Stimulated activated CD4-positive, alpha-beta T cell treated with anti-CD3 and anti-CD28 coated beads, Interleukin-1b, Interleukin-23, amount 100 ng/mL, for 48 hours (primary cell): ENCODE results near the gene PTPRG.

Source experiments
- DNase-seq: peaks from one replicate; pipeline ENCODE4 v3.0.0-alpha.2; 2020

The PTPRG gene

GRCh38 chr3:62097121-62097520 lies 535.8 kb downstream of the PTPRG start:
- DNase-seq, result no peak

DNA sequence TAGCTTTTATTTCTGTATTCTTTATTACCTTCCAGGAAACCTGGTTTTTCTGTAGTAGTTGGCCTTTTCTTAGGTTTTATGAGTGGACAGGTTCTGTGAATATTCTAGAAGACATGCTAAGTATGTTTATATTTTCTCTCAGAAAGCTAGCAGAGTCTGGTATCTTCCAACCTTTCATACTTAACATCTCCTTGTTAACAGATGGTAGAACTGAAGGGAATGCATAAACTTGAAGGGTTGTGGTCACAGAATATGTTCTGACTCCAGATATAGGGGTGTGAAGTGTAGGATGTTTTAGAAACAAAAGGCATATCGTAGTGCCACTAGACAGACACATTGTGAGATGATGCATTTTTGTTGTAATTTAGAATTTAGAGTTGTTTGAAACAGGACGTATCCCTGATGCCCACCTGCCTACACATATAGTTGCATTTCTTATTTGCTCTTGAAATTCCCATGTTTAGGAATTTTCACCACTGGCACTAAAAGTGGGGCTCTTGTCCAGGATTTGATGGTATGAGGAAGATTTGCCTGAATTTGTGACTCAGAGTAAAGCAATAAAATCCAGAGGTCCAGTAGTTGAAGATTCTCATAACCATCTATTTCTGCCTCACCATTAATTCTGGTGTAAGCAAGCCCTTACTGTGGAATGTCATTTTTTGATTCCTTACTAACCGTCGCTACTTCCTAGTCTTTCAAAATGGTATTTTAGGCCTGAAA lies 537.4 kb downstream of the PTPRG start:
- no peak for DNase-seq

DNA sequence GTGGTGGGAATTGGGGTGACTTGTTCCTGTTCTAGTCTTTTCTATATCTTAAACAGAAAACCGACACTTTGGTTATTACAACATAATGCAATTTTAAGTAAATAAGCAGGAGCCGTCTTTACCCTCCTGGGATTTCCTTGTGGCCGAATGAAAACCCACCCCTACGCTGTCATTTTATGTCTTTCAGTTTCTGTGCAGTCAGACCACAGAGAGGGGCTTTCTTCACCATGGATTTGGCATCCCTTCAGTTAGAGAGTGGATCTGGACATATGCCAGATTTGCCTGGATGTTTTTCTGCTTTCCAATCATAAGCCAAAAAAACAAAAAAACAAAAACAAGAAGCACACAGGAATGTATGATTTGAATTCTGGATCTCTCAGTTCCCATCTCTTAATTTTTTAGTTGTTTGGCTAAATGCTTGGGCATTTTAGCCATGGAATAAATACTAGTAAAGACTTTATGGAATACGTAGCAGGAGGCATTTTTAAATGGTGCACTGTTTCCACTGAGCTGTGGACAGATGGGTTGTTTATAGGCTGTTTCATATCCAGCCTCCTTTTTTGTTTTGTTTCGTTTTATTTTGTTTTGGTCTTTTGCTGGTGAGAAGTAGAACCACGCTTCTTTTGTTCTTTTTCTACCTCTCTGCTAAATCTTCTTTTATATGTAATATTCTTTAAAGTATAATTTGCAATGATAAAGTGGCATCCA lies 539.1 kb downstream of the PTPRG start:
- DNase-seq, result no peak

DNA sequence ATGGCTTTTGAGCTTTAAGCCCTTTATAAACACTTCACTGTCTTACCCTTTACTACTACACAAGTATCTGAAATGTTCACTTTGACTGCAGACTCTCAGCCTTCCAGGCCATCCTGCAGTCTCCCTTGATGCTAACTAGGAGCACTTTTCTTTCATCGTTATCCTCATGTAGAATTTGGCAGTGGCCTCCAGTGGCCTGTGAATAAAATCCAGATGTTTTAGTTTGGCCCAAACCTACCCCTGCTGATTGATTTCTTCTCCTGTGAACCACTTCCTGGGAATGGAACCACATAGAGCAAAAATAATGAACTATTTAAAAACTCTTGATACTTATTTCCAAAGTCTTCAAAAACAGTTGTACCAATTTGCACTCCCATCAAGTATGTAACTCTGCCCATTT lies 540.1 kb downstream of the PTPRG start:
- no peak for DNase-seq

DNA sequence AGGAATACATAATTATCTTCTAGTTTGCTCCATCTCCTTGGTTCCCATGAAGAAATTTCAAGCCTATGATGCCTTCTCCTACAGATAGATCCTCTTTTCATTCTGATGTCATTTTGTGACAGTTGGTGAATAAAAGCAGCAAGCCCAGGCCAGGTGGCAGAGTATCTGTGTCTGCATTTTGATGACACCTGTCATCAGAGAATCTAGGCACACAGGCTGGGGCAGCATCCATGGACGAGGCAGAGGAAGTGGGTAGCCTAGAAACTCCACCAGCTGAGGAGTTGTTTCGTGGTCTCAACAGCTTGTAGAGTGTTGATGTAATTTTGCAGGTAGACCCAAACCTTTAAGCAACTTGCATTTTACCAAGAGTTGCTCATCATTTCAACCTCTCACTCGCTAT lies 542.2 kb downstream of the PTPRG start:
- DNase-seq, result no peak

DNA sequence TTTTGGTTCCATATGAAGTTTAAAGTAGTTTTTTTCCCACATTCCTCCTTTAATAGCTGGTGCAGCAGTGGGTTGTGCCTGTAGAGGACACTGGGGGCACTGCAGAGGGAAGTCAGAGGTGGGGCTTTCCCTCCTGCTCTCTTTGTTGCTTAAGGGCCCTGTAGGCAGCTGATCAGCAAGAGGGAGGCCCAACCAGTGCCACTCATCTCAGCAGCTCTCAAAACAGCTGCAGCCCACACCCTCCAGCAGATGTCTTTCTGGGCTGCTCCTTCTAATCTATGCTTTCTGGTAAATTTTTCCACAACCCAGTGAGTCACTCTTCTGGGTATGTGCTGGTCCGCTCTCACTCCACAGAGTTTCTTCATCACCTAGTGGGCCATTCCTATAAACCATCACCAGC lies 548.2 kb downstream of the PTPRG start:
- DNase-seq, result peak; percentile 1

- DNase-seq, result no peak
Measured at GRCh38 chr3:62110443-62111225, 549.3 kb downstream of the PTPRG start.

GRCh38 chr3:62113092-62113491 lies 551.7 kb downstream of the PTPRG start:
- no peak for DNase-seq

GRCh38 chr3:62114763-62115162 lies 553.4 kb downstream of the PTPRG start:
- no peak for DNase-seq

DNA sequence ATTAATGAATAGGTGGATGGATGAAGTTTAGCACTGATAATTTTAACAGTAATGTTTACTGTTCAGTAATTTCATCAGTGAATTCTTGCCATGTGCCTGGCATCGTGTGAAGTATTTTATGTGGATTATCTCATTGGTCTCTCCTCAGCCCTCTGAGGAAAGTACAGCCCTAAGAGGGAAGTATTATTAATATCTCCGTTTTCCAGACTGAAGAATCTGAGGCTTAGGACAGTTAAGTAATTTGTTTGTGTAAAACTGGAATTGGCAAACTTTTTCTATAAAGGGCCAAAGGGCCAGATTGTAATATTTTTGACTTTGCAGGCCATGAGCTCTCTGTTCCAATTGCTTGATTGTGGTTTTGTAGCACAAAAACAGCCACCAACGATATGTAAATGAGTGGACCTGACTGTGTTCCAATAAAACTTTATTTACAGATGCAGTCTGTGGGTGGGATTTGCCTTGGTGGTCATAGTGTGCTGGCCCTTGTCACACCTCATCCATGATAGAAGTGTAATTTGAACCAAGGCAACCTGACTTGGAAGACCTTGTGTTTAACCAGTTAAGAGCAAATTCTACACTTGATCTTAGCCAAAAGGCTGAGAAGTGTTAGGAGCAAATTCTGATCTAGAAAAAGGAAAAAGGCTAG lies 556.7 kb downstream of the PTPRG start:
- DNase-seq, result no peak

DNA sequence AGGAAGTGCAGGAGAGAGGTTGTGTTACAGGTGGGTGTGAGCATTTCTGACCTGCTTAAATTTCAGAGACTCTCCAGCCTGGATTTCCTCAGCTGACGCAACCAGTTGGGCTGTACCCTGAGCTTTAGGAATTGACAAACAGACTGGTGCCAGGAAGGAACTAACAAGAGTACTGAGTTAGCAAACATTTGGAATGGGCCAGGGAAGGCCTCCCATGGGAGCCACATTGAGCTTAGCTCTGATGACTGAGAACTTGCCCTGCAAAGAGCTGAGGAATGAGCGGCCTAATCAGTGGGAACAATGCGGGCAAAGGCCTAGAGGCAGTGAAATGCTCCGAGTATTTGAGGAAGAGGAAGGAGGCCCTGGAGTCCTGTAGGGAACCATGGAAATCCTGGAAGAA lies 557.8 kb downstream of the PTPRG start:
- no peak for DNase-seq

DNA sequence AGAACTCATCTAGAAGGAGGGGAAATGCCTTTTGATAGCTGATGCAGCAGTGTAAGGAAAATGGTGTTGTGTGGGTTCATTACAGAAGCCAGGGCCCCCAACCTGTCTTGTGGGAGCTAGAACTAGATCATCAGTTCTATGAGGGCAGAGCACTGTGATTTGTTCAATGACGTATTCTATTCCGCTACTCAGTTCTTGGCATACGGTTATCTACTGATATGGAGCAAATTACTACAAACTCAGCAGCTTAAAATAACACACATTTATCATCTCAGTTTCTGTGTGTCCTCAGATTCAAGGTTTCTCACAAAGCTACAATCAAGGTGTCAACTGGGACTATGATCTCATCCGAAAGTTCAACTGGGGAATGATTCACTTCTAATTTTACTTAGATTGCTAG lies 561.4 kb downstream of the PTPRG start:
- no peak for DNase-seq

DNA sequence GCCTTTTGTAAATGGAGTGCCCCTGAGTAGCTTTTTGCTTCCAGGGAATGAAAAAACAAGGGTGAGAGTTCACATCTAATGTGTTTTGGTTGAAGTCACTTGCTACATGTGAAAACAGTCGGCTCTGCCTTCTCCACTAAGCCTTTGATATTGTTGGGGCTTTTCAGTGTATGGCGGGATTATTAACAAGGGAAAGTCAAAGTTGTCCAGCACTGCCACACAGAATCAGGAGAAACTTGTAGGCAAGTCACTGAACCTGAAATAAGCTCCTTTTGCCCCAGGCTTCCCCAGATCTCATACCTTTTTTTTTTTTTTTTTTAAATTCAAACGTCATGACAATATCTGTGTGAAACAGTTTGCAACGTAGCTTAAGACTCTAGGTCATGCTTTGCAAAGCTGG lies 564.0 kb downstream of the PTPRG start:
- DNase-seq, result no peak

DNA sequence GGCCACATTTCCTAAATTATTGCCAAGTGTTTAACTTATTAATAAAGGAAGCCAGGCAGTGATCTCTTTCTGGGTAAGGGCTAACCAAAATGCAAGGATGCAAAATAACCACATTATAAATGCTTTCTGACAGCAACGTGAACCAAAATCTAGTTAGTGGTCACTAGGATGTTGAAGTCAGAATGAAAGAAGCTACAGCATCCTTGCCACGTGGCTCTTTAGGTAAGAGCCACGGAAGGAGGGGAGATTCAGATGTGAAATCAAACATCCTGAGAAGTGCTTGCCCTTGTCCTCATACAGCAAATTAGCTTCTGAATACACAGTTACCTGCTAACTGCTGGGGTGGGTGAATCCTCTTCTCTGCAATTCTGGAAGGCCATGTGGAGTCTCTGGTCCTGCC lies 565.7 kb downstream of the PTPRG start:
- no peak for DNase-seq

GRCh38 chr3:62128051-62128450 lies 566.7 kb downstream of the PTPRG start:
- DNase-seq, result no peak

DNA sequence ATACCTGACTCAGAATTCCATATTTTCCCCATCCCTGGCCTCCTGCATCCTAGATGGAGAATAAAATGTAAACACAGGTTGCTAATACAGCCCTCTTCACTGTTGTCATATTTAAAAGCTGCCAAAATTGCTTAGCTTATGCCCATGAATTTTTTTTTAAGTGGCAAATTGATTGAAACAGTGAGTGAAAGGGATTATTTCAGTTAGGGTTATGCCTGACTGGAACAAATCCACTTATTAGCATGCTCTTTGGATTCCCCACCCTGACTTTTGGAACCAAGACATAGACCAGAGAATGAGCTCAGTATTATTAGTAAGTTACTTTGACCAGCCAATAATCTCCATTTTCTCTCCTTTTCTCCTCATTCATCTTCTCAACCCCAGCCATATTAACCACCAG lies 567.3 kb downstream of the PTPRG start:
- DNase-seq, result no peak

DNA sequence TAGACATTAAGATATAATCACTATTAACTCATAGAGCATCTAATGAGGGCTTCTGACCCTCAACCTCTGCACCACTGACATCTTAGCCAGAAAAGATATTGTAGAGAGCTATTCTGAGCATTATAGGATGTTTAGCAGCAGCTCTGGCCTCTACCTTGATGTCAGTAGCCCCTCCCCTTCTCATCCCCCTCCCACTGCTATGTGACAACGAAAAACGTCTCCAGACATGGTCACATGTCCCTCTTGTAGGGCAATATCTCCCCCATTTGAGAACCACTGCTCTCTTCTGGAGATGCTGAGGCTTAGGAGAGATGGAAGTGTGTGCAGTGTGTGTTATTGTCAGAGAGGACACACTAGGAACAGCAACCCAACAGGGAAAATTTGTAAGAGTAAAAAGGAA lies 569.7 kb downstream of the PTPRG start:
- no peak for DNase-seq

- no peak for DNase-seq
Measured at GRCh38 chr3:62131620-62132019, 570.2 kb downstream of the PTPRG start.

DNA sequence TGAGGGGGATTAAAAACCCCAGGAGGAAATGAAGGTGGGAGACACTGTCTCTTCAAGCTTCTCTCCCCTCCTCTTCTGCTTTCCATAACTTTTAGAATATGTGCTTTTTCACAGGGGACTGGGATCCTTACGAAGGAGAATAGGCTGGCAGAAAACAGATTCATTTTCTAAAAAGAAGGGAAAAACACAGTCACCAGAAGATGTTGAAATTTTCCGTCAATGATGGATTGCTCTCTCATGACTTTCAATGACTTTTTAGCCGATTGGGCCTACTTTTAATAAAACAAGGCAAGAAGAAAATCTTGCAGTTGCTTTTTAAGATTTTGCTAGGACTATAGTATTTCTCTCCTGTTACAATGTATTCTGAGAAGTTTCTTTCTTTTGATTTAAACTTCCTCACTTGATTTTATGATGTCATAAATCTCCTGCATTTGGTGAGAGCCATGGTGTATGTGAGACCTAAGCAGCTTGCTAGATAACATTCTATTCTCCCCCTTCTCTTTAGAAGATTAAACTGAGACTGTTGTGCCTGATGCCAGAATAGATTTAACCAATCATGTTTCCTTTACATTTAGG lies 570.7 kb downstream of the PTPRG start:
- DNase-seq, result no peak

DNA sequence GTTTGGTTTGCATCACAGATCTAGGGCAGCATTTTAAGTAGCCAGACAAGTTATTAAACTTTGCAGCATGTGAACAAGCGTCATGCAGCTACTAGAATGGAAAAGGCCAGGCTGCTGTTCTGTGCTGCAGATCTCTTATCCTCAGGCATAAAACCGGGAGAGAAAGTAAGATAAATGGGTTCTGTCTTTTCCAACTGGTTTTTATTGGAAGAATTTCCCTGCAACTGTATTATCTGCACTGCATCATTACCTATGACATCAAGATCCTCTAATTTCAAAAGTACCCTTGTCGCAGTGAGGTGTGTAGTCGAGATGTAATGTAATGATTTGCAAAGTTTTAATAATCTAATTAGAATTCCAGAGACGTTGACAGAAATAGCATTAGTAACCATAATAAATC lies 571.6 kb downstream of the PTPRG start:
- no peak for DNase-seq

DNA sequence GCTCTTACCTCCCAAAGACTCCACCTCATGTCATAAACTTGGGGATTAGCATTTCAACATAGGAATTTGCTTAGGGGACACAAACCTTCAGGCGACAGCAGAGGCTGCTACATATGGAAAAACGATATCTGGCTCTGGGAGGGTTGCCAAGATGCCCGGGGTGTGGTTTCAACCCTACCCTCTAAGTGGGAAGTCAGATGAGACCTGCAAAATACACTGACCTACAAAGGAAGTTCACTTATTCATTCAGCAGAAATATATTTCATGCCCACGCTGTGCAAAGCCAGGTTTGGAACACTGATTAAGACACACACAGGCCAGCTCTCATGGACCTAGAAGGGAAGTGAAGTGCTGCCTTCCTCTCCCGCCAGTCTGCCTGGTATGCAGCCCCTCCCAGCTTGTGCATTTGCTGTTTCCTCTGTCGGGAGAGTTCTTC lies 572.7 kb downstream of the PTPRG start:
- no peak for DNase-seq

GRCh38 chr3:62135741-62136140 lies 574.4 kb downstream of the PTPRG start:
- DNase-seq, result no peak

DNA sequence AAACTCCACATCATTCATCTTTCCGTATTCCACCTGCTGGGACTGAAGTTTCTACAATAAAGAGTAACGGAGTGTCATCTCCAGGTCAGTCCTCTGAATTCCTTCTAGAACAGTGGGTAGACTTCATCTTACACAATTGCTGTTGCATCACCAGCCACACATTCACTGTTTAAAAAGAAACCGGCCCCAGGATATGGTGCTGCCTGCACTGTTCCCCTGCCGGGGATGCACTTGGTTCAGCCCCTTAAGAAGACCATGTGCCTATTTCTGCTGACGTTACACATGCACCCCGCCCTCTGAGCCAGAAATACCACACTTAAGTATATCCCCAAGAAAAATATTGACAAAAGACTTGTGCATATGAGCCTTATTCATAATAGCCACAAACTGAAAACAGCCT lies 578.6 kb downstream of the PTPRG start:
- no peak for DNase-seq
